NCI-H1436 (cell line): ENCODE data around the gene FOXI3.

Source experiments
- DNase-seq: peaks from one replicate; lab custom pipeline; 2025; lab: John Stamatoyannopoulos, UW

FOXI3 gene

GRCh38 chr2:88452565-88452905 is at the start of gene FOXI3:
TSS of gene FOXI3 (minus strand) at chr2:88452693. CDS start at chr2:88452535, 158 bp downstream.
- no peak for DNase-seq

GRCh38 chr2:88500691-88501090 is 48.2 kb upstream of the FOXI3 start:
- DNase-seq, result no peak

- DNase-seq, result no peak
Measured at GRCh38 chr2:88499204-88499603, 46.7 kb upstream of the FOXI3 start.

DNA sequence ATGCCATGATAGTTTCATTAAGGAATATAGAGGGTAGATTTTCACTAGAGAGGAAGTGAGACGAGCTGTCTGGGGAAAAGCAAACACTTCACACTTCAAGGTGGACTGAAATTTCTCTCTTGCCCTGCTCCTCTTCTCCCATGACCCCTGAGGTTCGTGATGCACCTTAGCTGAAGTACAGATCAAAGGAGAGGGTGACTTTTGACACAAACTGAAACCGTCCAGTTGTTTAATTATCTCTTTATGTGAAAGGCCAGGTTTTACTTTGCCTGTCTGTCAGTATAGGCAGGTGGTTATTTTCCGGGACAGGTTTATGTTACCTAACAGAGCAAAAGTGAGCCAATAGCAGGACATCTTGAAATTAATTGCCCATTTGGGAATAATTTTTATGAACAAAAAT is 41.0 kb upstream of the FOXI3 start:
- no peak for DNase-seq

- no peak for DNase-seq
Measured at GRCh38 chr2:88492002-88492401, 39.5 kb upstream of the FOXI3 start.

DNA sequence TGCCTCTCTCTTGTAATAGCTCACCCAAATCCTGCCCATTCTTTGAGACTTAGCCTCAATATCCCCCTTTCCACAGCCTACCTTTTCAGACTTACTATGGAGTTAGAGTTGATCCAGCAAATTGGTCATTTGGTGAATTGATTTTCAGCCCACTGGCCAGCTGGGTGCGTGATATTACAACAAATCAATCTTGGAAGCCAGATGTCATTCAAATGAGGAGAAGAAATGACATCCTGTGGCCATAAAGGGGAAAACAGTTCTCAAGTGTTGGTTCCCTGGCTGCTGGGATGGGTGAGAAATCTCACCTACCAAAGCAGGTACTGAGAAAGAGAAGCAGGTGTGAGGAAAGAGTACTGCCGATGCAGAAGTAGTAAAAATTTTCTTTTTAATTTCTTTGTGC is 36.7 kb upstream of the FOXI3 start:
- no peak for DNase-seq

GRCh38 chr2:88483200-88483599 is 30.7 kb upstream of the FOXI3 start:
- DNase-seq, result no peak

DNA sequence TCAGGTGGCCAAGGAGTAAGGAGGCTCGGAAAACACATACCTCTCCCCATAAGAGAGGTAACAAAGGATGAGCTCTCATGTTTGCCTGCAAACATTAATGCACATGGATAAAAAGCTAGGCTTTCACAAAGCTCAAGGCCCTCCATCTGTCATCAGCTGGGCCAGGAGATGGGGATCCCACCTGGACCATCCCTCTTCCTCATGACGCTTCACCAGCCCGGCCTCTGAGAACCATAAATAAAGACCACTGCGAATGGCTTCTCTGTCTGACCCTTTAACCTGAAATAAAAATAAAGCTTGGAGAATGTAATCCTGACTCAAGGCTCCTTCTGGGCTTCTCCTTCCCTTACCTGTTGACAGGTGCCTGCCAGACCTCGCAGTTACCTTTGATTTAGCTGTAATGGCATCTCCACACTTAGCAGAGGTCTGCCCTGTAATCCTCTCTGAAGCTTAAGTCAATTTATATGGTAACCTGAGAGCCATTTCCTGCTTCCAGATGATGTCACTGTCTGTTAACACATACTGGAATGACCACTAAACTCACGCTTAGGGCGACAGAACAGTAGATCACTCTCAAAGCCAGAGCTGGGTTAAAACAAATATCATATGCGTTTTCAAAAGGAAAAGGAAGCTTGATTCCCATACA is 29.3 kb upstream of the FOXI3 start:
- no peak for DNase-seq

GRCh38 chr2:88472811-88473210 is 20.3 kb upstream of the FOXI3 start:
- no peak for DNase-seq

DNA sequence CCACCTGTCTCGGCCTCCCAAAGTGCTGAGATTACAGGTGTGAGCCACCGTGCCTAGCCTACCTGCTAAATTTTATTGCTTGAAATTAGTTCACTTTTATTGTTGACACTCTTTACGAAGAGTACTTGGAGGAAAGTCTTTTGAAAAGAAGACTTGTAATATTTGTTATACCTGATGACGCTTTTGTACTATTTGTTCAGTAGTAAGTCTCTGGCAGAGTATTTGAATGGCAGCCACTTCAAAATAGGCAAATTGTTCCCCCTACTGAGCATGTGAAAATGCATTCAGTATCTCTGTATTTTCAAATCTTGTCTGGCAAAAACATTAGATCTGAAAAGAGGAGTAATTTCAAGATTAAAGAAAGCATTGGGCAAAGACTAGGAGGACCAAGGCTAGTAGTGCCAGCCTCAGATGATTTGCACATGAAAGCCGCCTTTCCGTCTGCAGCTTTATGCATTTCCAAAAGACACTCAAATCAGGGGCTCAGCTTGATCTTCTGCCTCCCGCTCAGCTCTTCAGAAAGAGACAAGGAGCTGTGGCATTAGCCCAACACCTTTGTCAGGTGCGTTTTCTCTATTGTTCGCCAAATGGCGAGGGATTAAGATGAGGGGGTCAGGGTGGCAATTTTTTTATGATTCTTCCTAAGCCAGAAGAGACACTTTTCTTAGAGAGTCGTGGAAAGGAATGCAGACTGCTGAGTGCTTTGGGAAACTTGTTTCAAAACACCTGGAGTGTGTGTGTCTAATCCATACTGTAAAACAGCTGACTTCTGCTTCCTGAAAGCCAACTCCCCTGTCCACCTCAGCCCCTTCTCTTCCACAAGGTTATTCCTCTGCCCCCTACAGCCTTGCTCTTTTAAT is 18.8 kb upstream of the FOXI3 start:
- no peak for DNase-seq

DNA sequence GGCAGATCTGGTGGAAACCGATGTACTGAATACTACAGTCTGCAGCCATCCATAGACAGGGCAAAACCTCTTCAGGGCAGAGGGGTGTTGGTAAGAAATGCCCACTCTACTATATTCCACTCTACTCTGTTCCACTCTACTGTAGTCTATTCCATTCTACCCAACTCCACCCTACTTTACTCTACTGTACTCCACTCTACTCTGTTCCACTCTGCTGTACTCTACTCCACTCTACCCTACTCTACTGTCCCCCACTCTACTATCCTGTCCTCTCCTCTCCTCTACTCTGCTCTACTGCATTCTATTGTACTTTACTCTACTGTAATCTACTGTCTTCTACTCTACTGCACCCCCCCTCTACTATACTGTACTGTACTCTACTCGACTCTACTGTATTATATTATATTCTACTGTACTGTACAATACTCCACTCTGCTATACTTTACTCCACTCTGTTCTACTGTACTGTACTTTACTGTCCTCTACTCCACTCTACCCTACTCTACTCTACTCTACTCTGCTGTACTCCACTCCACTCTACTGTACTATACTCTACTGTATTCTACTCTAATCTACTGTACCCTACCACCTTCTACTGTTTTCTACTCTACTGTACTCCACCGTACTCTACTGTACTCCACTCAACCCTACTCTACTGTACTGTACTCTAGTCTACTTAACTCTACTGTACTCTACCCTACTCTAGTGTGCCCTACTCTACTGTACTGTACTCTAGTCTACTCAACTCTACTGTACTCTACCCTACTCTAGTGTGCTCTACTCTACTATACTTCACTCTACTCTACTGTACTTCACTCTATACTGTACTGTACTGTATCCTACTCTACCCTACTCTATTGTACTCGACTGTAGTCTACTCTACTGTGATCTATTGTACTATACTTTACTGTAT is 17.0 kb upstream of the FOXI3 start:
- no peak for DNase-seq

DNA sequence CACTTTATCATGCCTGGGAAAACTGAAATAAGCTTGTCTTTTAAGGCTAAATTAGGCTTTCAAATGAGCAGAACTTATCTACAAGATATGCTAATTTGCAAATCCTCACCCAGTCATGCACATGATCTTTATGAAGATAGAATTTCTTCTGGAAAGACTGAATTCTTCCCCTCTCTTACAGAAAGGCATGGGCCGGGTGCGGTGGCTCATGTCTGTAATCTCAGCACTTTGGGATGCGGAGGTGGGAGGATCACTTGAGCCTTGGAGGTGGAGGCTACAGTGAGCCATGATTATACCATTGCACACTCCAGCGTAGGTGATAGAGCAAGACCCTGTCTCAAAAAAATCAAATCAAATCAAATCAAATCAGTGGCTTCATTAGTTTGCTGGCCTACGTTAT is 11.7 kb upstream of the FOXI3 start:
- DNase-seq, result no peak

DNA sequence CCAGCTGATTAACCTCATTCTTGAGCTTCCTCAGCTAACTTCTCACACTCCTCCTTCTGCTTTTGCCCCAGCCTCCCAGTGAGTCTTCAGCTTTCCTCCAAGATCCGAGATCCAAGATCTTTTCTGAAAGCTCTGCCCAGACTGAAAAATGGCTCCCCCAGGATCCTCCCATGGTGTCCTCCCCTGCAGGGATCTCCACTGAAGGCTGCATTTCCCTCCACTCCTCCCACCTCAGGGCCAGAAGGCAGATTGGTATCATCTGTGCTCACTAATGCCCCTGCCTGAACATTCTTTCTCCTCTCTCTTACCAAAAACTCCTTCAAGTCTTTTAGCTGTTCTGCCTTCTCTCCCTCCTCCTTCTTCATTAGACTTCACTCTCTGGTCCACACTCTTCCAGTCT is 6.1 kb upstream of the FOXI3 start:
- no peak for DNase-seq

GRCh38 chr2:88452980-88453582 is 588 bp upstream of the FOXI3 start:
- no peak for DNase-seq

DNA sequence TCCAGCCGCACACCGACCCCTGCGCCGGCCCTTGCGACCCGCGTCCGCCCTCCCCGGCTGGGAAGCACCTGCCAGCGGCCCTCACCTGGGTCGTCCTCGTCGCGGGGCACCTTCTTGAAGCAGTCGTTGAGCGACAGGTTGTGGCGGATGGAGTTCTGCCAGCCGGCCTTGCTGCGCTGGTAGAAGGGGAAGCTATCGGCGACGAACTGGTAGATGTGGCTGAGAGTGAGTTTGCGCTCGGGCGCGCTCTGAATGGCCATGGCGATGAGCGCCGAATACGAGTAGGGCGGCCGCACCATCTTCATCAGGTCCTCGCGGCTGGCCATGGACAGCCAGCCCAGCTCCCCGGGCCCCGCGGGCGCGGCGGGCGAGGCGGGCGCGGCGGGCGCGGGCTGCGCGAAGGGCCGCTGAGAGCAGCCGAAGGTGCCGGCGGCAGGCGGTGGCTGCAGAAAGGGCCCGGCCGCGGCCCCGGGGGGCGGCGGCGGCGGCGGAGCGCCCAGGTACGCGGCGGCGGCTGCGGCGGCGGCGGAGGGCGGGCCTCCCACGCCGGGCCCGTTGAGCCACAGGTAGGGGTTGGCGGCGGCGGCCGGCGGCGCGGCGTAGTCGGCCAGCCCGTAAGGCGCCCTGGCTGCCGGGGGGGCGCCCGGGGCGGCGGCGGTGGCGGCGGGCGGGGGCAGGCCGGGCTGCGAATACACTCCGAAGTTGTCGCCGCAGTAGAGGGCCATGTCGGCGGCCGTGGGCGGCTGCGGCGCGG is 505 bp downstream of the FOXI3 start:
- no peak for DNase-seq

GRCh38 chr2:88450925-88451810 is 1.3 kb downstream of the FOXI3 start:
- DNase-seq, result no peak

DNA sequence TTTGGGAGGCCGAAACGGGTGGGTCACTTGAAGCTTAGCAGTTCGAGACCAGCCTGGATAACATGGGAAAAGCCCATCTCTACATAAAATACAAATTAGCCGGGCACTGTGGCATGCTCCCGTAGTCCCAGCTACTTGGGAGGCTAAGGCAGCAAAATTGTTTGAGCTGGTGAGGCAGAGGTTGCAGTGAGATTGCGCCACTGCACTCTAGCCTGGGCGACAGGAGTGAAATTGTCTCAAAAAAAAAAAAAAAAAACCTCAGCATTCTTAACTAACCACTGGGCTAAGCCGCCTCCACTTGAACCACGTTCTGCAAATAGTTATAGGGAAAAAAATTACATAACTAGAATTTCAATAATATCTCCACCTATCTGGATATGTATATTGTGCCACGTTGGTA is 2.3 kb downstream of the FOXI3 start:
- no peak for DNase-seq

GRCh38 chr2:88448248-88448647 is 4.2 kb downstream of the FOXI3 start:
- DNase-seq, result no peak

GRCh38 chr2:88443353-88443938 is 9.0 kb downstream of the FOXI3 start:
- DNase-seq, result no peak

DNA sequence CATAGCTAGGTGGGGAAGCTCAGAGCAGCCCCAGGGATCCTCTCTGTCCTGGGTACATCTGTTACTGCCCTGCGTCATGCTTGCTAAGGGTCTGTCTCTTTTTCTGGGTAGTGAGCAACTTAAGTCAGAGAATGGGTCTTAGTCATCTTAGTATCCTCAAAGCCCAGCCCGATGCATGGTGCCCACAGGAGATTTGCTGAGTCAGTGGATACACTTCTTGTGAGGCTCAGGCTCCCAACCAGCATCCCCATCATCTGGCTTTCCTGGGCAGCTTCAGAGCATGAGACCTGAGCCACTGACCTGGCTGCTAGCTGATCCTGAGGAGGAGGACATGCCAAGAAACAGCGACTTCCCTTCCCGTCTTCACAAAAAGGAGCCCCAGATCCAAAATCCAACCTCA is 10.0 kb downstream of the FOXI3 start:
- no peak for DNase-seq
